Ovary (tissue), 3 donors: ENCODE data around the gene LGALS1.

Experiments
- CTCF ChIP-seq, 3 donors: fragments of 450-650 bp in 2 of 3; fragments of 200-600 bp in 1 of 3; IDR thresholded peaks; one replicate each; pipeline versions ENCODE4 v1.5.1 to v1.8.0; 2016 to 2022; ENCODE audit warnings: antibody characterized with exemption in 3 of 3, mild to moderate bottlenecking in 1 of 3
- EP300 ChIP-seq: sonication (generic); formaldehyde crosslinking; IDR thresholded peaks from one replicate; pipeline ENCODE4 v1.6.1; 2017; ENCODE audit warnings: antibody characterized with exemption
- donor health status: DM: no; HTN: no; CAD: no.

GRCh38 chr22:37633089-37633624, 42.3 kb upstream of the LGALS1 start:
- no peak for TF ChIP-seq CTCF (IDR thresholded peaks at IDR 0.05)
- no peak for TF ChIP-seq EP300
